ENCODE measurements around the gene KCTD10.

GRCh38 chr12:109494348-109494881 is 17.3 kb upstream of the KCTD10 start:
- TF ChIP-seq CTCF (IDR thresholded peaks at IDR 0.05) (no peak), REST (IDR thresholded peaks at IDR 0.05; ENCODE audit: insufficient read depth in 1 of 2, low read depth in 2 of 2, low read length in 1 of 2) (no peak), POLR2AphosphoS5 (IDR thresholded peaks at IDR 0.05; ENCODE audit: low read depth, low read length) (no peak), TCF7L2 (IDR thresholded peaks at IDR 0.05; ENCODE audit: low read depth, low read length) (no peak), SIN3A (IDR thresholded peaks at IDR 0.05; ENCODE audit: borderline replicate concordance, insufficient read depth, low read depth, low read length) (no peak)

All from Panc1 (cell line).